SK-N-SH (cell line): ENCODE results near the gene CYP2C8.

Source experiments
- CTCF ChIP-seq: fragments of 200-600 bp; sonication (generic); IDR thresholded peaks from 2 replicates; pipeline ENCODE4 v1.6.1; 2017; ENCODE audit warnings: antibody characterized with exemption, mild to moderate bottlenecking, moderate library complexity
- EP300 ChIP-seq, 2 experiments: IDR thresholded peaks; 2 replicates each; pipeline versions ENCODE4 v1.4.0 to v1.6.1; 2012; ENCODE audit warnings: borderline replicate concordance in 1 of 2, low read depth in 1 of 2, low read length in 1 of 2
- MAX ChIP-seq: IDR thresholded peaks from 2 replicates; pipeline ENCODE4 v1.4.0; 2012; ENCODE audit warnings: low read depth
- POLR2AphosphoS5 ChIP-seq: IDR thresholded peaks from 2 replicates; pipeline ENCODE4 v1.6.1; 2012; ENCODE audit warnings: low read depth, low read length
- REST ChIP-seq: IDR thresholded peaks from 2 replicates; pipeline ENCODE4 v1.6.1; 2012; ENCODE audit warnings: mild to moderate bottlenecking, low read depth, low read length, moderate library complexity
- SIN3A ChIP-seq: IDR thresholded peaks from 2 replicates; pipeline ENCODE4 v1.6.1; 2012; ENCODE audit warnings: low read depth, mild to moderate bottlenecking, low read length, moderate library complexity, borderline replicate concordance
- SMC3 ChIP-seq: IDR thresholded peaks from 2 replicates; pipeline ENCODE4 v1.6.1; 2012; ENCODE audit warnings: low read depth, low read length, improper control_type of control experiment
- TAF1 ChIP-seq: IDR thresholded peaks from 2 replicates; pipeline ENCODE4 v1.6.1; 2012; ENCODE audit warnings: low read depth, mild to moderate bottlenecking, low read length, moderate library complexity, borderline replicate concordance
- TCF12 ChIP-seq: IDR thresholded peaks from 2 replicates; pipeline ENCODE4 v1.4.0; 2012
- TEAD4 ChIP-seq: IDR thresholded peaks from 2 replicates; pipeline ENCODE4 v1.4.0; 2012; ENCODE audit warnings: mild to moderate bottlenecking, borderline replicate concordance; ENCODE audit not compliant: insufficient read depth
- USF1 ChIP-seq: IDR thresholded peaks from 2 replicates; pipeline ENCODE4 v1.4.0; 2012; ENCODE audit warnings: low read depth, borderline replicate concordance
- USF2 ChIP-seq: fragments of 150-350 bp; IDR thresholded peaks from 2 replicates; pipeline ENCODE4 v1.6.1; 2017; ENCODE audit warnings: antibody characterized with exemption, low read length, low read depth, borderline replicate concordance
- ZBTB33 ChIP-seq: IDR thresholded peaks from 2 replicates; pipeline ENCODE4 v1.4.0; 2012; ENCODE audit warnings: low read depth, borderline replicate concordance
- TF ChIP-seq, protein P1 (sequence below): IDR thresholded peaks from 2 replicates; pipeline ENCODE4; 2012

DNA sequence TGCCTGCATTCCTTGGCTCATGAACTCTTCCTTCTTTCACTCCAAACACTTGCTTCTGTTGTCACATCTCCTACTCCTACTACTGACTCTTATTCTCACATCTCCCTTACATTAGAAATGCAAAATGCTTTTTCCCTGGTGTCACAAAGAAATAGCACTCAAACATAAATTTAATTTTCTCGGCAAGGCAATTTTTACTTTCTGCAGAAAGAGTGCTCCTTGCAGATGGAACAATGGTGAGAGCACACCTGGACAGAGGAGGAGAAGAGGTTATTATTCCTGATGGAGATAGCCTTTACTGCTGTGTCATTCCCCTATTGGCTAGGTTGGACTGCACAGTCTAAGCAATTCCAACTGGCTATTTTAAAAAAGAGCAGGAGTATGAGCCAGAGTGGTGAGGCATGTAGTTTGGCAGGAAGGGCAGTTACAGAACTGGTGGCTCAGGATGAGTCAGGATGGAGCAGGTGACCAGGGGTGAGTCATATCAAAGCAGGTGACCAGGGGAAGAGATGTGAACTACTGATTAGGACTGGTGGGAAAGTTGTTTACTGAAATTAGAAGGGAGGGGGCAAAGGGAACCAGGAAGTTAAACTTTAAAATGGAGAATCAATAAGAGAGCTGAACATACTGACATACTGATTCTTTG, 77.9 kb downstream of the CYP2C8 start:
- TF ChIP-seq TCF12 = no peak
- no peak for TF ChIP-seq SIN3A
- no peak for TF ChIP-seq USF1
- no peak for TF ChIP-seq CTCF
- no peak for TF ChIP-seq TAF1
- TF ChIP-seq, protein P1, sequence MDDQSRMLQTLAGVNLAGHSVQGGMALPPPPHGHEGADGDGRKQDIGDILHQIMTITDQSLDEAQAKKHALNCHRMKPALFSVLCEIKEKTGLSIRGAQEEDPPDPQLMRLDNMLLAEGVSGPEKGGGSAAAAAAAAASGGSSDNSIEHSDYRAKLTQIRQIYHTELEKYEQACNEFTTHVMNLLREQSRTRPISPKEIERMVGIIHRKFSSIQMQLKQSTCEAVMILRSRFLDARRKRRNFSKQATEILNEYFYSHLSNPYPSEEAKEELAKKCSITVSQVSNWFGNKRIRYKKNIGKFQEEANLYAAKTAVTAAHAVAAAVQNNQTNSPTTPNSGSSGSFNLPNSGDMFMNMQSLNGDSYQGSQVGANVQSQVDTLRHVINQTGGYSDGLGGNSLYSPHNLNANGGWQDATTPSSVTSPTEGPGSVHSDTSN = no peak
- no peak for TF ChIP-seq EP300 (IDR thresholded peaks at IDR 0.05; ENCODE audit: borderline replicate concordance in 1 of 2, low read depth in 1 of 2, low read length in 1 of 2)
- TF ChIP-seq TEAD4 = no peak
- no peak for TF ChIP-seq POLR2AphosphoS5
- no peak for TF ChIP-seq REST
- no peak for TF ChIP-seq MAX
- TF ChIP-seq ZBTB33 = no peak
- TF ChIP-seq USF2 = no peak
- no peak for TF ChIP-seq SMC3
